SJSA1 (cell line): ENCODE measurements around the gene TBC1D22A. TPM values are rescaled to one million over a fixed set of nuclear protein-coding genes. Genes with fewer than 3 reads are reported as not detected.
"Not testable (repeated sequence)": the region's sequence is repeated elsewhere in the genome, so short reads cannot be mapped to it uniquely, and the experiment has no call there.

Source experiments
- DNase-seq, 2 experiments: peaks; one replicate each; pipeline ENCODE4 v3.0.0-alpha.2; 2015 to 2020; ENCODE audit warnings: low spot score in 2 of 2, low read depth in 1 of 2
- H3K27ac ChIP-seq: fragments of 250-450 bp; sonication (Bioruptor Pico); 2 replicates; pipeline ENCODE4 v1.5.1; 2020; ENCODE audit warnings: mild to moderate bottlenecking, moderate library complexity
- H3K27me3 ChIP-seq: fragments of 250-450 bp; sonication (Bioruptor Pico); replicated peaks from 2 replicates; pipeline ENCODE4 v1.5.1; 2020; ENCODE audit warnings: mild to moderate bottlenecking, moderate library complexity
- H3K36me3 ChIP-seq: fragments of 250-450 bp; sonication (Bioruptor Pico); 2 replicates; pipeline ENCODE4 v1.5.1; 2020; ENCODE audit warnings: mild to moderate bottlenecking
- H3K4me1 ChIP-seq: fragments of 250-450 bp; sonication (Bioruptor Pico); replicated peaks from 2 replicates; pipeline ENCODE4 v1.6.1; 2021; ENCODE audit warnings: mild to moderate bottlenecking
- H3K4me3 ChIP-seq: fragments of 250-450 bp; sonication (Bioruptor Pico); 2 replicates; pipeline ENCODE4 v1.5.1; 2020; ENCODE audit warnings: mild to moderate bottlenecking
- H3K9me3 ChIP-seq: fragments of 250-450 bp; sonication (Bioruptor Pico); replicated peaks from 2 replicates; pipeline ENCODE4 v1.5.1; 2020; ENCODE audit warnings: mild to moderate bottlenecking
- total RNA-seq: library from RNA; depleted of rRNA; stranded (reverse); fragments of >200 nt; shearing (Covaris generic); gene quantifications from 2 replicates; pipeline ENCODE4 v1.2.3, GENCODE V29; 2014

The TBC1D22A gene
- total RNA-seq, 1 experiment from 2014 or later = 10.5 TPM

- no peaks in the 10 kb centered on the region; the same call in 1 of the 2 replicates for H3K36me3 ChIP-seq
- peaks cover 5% of the 10 kb centered on the region; the same call in 1 of the 2 replicates for H3K4me1 ChIP-seq
- no peak overlapping the region for H3K4me3 ChIP-seq
- H3K27me3 ChIP-seq = no peaks in the 10 kb centered on the region
- H3K27ac ChIP-seq = no peak overlapping the region
- DNase-seq = no peak
- H3K9me3 ChIP-seq = no peaks in the 10 kb centered on the region
Observed at GRCh38 chr22:46775850-46776826, 13.7 kb downstream of the TBC1D22A start.

- Histone ChIP-seq H3K27ac (no peak overlapping the region), H3K36me3 (no peaks in the 10 kb centered on the region; the same call in 1 of the 2 replicates), H3K9me3 (no peaks in the 10 kb centered on the region), H3K4me1 (peaks cover 5% of the 10 kb centered on the region; the same call in 1 of the 2 replicates), H3K4me3 (no peak overlapping the region), H3K27me3 (no peaks in the 10 kb centered on the region)
- no peak for DNase-seq
Observed at GRCh38 chr22:46776876-46777608, 14.6 kb downstream of the TBC1D22A start.

GRCh38 chr22:46777609-46777970 is 15.1 kb downstream of the TBC1D22A start:
- H3K27ac ChIP-seq = no peak overlapping the region
- H3K4me3 ChIP-seq = no peak overlapping the region
- DNase-seq = no peak
- H3K36me3 ChIP-seq = no peaks in the 10 kb centered on the region; the same call in 1 of the 2 replicates
- H3K27me3 ChIP-seq = no peaks in the 10 kb centered on the region
- no peaks in the 10 kb centered on the region for H3K9me3 ChIP-seq
- H3K4me1 ChIP-seq = peaks cover 5% of the 10 kb centered on the region; the same call in 1 of the 2 replicates

- H3K4me3 ChIP-seq = no peak overlapping the region
- no peaks in the 10 kb centered on the region for H3K27me3 ChIP-seq
- H3K4me1 ChIP-seq = no peaks in the 10 kb centered on the region; the same call in 1 of the 2 replicates
- H3K9me3 ChIP-seq = no peaks in the 10 kb centered on the region
- no peak overlapping the region for H3K27ac ChIP-seq
- no peaks in the 10 kb centered on the region; the same call in 1 of the 2 replicates for H3K36me3 ChIP-seq
- no peak for DNase-seq
Observed at GRCh38 chr22:46779023-46779422, 16.6 kb downstream of the TBC1D22A start.

GRCh38 chr22:46779651-46780050 is 17.2 kb downstream of the TBC1D22A start:
- H3K27ac ChIP-seq = no peak overlapping the region
- no peaks in the 10 kb centered on the region; the same call in 1 of the 2 replicates for H3K36me3 ChIP-seq
- H3K4me3 ChIP-seq = no peak overlapping the region
- H3K27me3 ChIP-seq = no peaks in the 10 kb centered on the region
- no peaks in the 10 kb centered on the region for H3K9me3 ChIP-seq
- H3K4me1 ChIP-seq = no peaks in the 10 kb centered on the region
- DNase-seq = no peak

GRCh38 chr22:46780453-46780852 is 18.0 kb downstream of the TBC1D22A start:
- H3K27ac ChIP-seq = no peak overlapping the region
- DNase-seq = no peak

GRCh38 chr22:46781291-46781690 is 18.8 kb downstream of the TBC1D22A start:
- Histone ChIP-seq H3K4me1 (no peaks in the 10 kb centered on the region), H3K27me3 (no peaks in the 10 kb centered on the region), H3K4me3 (no peak overlapping the region), H3K9me3 (no peaks in the 10 kb centered on the region), H3K27ac (no peak overlapping the region), H3K36me3 (no peaks in the 10 kb centered on the region; the same call in 1 of the 2 replicates)
- DNase-seq = no peak

More at GRCh38 chr22:46780453-46780852, 18.0 kb downstream of the TBC1D22A start:
- Histone ChIP-seq H3K36me3 (no peaks in the 10 kb centered on the region; the same call in 1 of the 2 replicates), H3K9me3 (no peaks in the 10 kb centered on the region), H3K4me3 (no peak overlapping the region), H3K4me1 (no peaks in the 10 kb centered on the region), H3K27me3 (no peaks in the 10 kb centered on the region)

- H3K27ac ChIP-seq, H3K27me3 ChIP-seq, DNase-seq, H3K36me3 ChIP-seq, H3K9me3 ChIP-seq, H3K4me3 ChIP-seq, H3K4me1 ChIP-seq: not testable (repeated sequence)
Observed at GRCh38 chr22:46782200-46782599, 19.8 kb downstream of the TBC1D22A start.

- DNase-seq = no peak
- Histone ChIP-seq H3K4me3 (no peak overlapping the region), H3K9me3 (no peaks in the 10 kb centered on the region), H3K27me3 (no peaks in the 10 kb centered on the region), H3K36me3 (no peaks in the 10 kb centered on the region), H3K27ac (no peak overlapping the region), H3K4me1 (no peaks in the 10 kb centered on the region)
Observed at GRCh38 chr22:46783721-46784120, 21.3 kb downstream of the TBC1D22A start.

GRCh38 chr22:46788441-46789172 is 26.2 kb downstream of the TBC1D22A start:
- Histone ChIP-seq H3K9me3 (no peaks in the 10 kb centered on the region), H3K4me3 (no peak overlapping the region), H3K36me3 (peaks cover 12% of the 10 kb centered on the region), H3K27me3 (no peaks in the 10 kb centered on the region), H3K27ac (no peak overlapping the region), H3K4me1 (peaks cover 16% of the 10 kb centered on the region)
- no peak for DNase-seq

GRCh38 chr22:46789992-46790391 is 27.5 kb downstream of the TBC1D22A start:
- Histone ChIP-seq H3K4me1 (peaks cover 16% of the 10 kb centered on the region), H3K9me3 (no peaks in the 10 kb centered on the region), H3K36me3 (peaks cover 20% of the 10 kb centered on the region), H3K27ac (no peak overlapping the region), H3K27me3 (no peaks in the 10 kb centered on the region), H3K4me3 (no peak overlapping the region)
- DNase-seq = no peak

- H3K27ac ChIP-seq = peak overlapping the region; percentile 91
- peaks cover 23% of the 10 kb centered on the region for H3K36me3 ChIP-seq
- DNase-seq = peak; percentile 80 to 91
- peak overlapping the region; percentile 12; the same call in 1 of the 2 replicates for H3K4me3 ChIP-seq
- peaks cover 16% of the 10 kb centered on the region for H3K4me1 ChIP-seq
- H3K27me3 ChIP-seq = no peaks in the 10 kb centered on the region
- H3K9me3 ChIP-seq = no peaks in the 10 kb centered on the region
Observed at GRCh38 chr22:46791201-46791731, 28.8 kb downstream of the TBC1D22A start.
